Hematopoietic multipotent progenitor cell treated with erythropoietin and hydrocortisone succinate and interleukin-3 and kit ligand, for 17 days (in vitro differentiated cells): ENCODE measurements around the gene WDR81.
"Not testable (repeated sequence)": the region's sequence is repeated elsewhere in the genome, so short reads cannot be mapped to it uniquely, and the experiment has no call there.

Source experiments
- DNase-seq: peaks from one replicate; pipeline ENCODE4 v3.0.0-alpha.2; 2015; ENCODE audit warnings: low spot score

The WDR81 gene

GRCh38 chr17:1730326-1731193 is 6.1 kb downstream of the WDR81 start:
- DNase-seq, result peak; percentile 98

- no peak for DNase-seq
Measured at GRCh38 chr17:1731194-1731506, 6.6 kb downstream of the WDR81 start.

GRCh38 chr17:1732241-1732832 is 7.8 kb downstream of the WDR81 start:
- DNase-seq, result no peak

GRCh38 chr17:1732833-1733321 is 8.4 kb downstream of the WDR81 start:
- no peak for DNase-seq

- DNase-seq, result no peak
Measured at GRCh38 chr17:1733759-1734158, 9.3 kb downstream of the WDR81 start.

GRCh38 chr17:1735418-1735817 is 10.9 kb downstream of the WDR81 start:
- no peak for DNase-seq

GRCh38 chr17:1735834-1736347 is 11.4 kb downstream of the WDR81 start:
- no peak for DNase-seq

- DNase-seq, result peak; percentile 64
Measured at GRCh38 chr17:1736348-1737281, 12.1 kb downstream of the WDR81 start.

GRCh38 chr17:1737531-1738291 is 13.2 kb downstream of the WDR81 start:
- no peak for DNase-seq

GRCh38 chr17:1741899-1742298 is 17.4 kb downstream of the WDR81 start:
- not testable (repeated sequence) for DNase-seq

- DNase-seq, result no peak
Measured at GRCh38 chr17:1742371-1743087, 18.0 kb downstream of the WDR81 start, which contains the start of gene SERPINF2. Gene SERPINF2, plus strand, starts transcription at chr17:1742871. Its CDS starts 2,125 bp downstream, at chr17:1744996.

- no peak for DNase-seq
Measured at GRCh38 chr17:1743088-1743439, 18.6 kb downstream of the WDR81 start.

- no peak for DNase-seq
Measured at GRCh38 chr17:1744551-1745512, 20.3 kb downstream of the WDR81 start.

- DNase-seq, result no peak
Measured at GRCh38 chr17:1745513-1746020, 21.1 kb downstream of the WDR81 start.

GRCh38 chr17:1746975-1747543 is 22.6 kb downstream of the WDR81 start:
- no peak for DNase-seq

GRCh38 chr17:1750628-1751027 is 26.1 kb downstream of the WDR81 start:
- no peak for DNase-seq

GRCh38 chr17:1752425-1753262 is 28.1 kb downstream of the WDR81 start:
- DNase-seq, result no peak
